KG1 (cell line): ENCODE measurements around the gene CCR3.

ENCODE experiments used
- DNase-seq: peaks from one replicate; lab custom pipeline; 2025; lab: John Stamatoyannopoulos, UW

Gene CCR3

GRCh38 chr3:46272028-46272451 lies 29.8 kb downstream of the CCR3 start:
- DNase-seq = no peak

GRCh38 chr3:46276497-46277099 lies 34.3 kb downstream of the CCR3 start:
- no peak for DNase-seq

GRCh38 chr3:46277476-46277875 lies 35.2 kb downstream of the CCR3 start:
- DNase-seq = no peak

GRCh38 chr3:46278816-46279672 lies 36.8 kb downstream of the CCR3 start:
- no peak for DNase-seq

- no peak for DNase-seq
Measured at GRCh38 chr3:46280105-46280797, 38.0 kb downstream of the CCR3 start.

- DNase-seq = no peak
Measured at GRCh38 chr3:46281551-46281950, 39.3 kb downstream of the CCR3 start.

GRCh38 chr3:46282041-46282440 lies 39.8 kb downstream of the CCR3 start:
- no peak for DNase-seq

- no peak for DNase-seq
Measured at GRCh38 chr3:46282696-46283095, 40.4 kb downstream of the CCR3 start.

GRCh38 chr3:46283881-46284450 lies 41.7 kb downstream of the CCR3 start:
- no peak for DNase-seq

- DNase-seq = no peak
Measured at GRCh38 chr3:46284981-46285683, 42.9 kb downstream of the CCR3 start.

GRCh38 chr3:46285931-46286619 lies 43.8 kb downstream of the CCR3 start:
- no peak for DNase-seq

GRCh38 chr3:46286947-46287565 lies 44.8 kb downstream of the CCR3 start:
- no peak for DNase-seq

GRCh38 chr3:46289551-46289950 lies 47.3 kb downstream of the CCR3 start:
- no peak for DNase-seq

GRCh38 chr3:46289966-46290365 lies 47.7 kb downstream of the CCR3 start:
- DNase-seq = no peak

- DNase-seq = no peak
Measured at GRCh38 chr3:46291046-46291445, 48.8 kb downstream of the CCR3 start.

- no peak for DNase-seq
Measured at GRCh38 chr3:46293035-46293724, 50.9 kb downstream of the CCR3 start.

- no peak for DNase-seq
Measured at GRCh38 chr3:46293991-46294833, 52.0 kb downstream of the CCR3 start.

- DNase-seq = no peak
Measured at GRCh38 chr3:46296826-46297225, 54.6 kb downstream of the CCR3 start.

GRCh38 chr3:46297658-46298423 lies 55.6 kb downstream of the CCR3 start:
- no peak for DNase-seq
